Measurements from ENCODE around the gene PHLPP1. TPM values are rescaled to one million over a fixed set of nuclear protein-coding genes. Genes with fewer than 3 reads are reported as not detected.

Gene PHLPP1
- total RNA-seq (10 to 100 TPM; 13.5 to 14.8 TPM), polyA plus RNA-seq (0.93 TPM)

- Histone ChIP-seq H3K27ac (ENCODE audit: low read depth, low read length) (peak within 1 kb of the TSS; percentile 77), H3K36me3 (ENCODE audit: insufficient read depth, low read length) (no peaks in the 10 kb centered on the region), H3K4me3 (ENCODE audit: low read length) (peak within 1 kb of the TSS; percentile 92), H3K9me3 (ENCODE audit: low read length) (no peaks in the 10 kb centered on the region), H3K4me1 (ENCODE audit: insufficient read depth, low read length) (peaks cover 17% of the 10 kb centered on the region), H3K27me3 (ENCODE audit: insufficient read depth, low read length, poor library complexity, severe bottlenecking) (no peaks in the 10 kb centered on the region)
- ChIA-PET CTCF (interaction anchor here (0.9 to 3.0 kb wide), 15 partner anchors 12 to 651 kb away, joined by 3 to 45 read pairs (median 3); no protein-coding TSS in a partner anchor), POLR2A (interaction anchor here (0.6 to 1.7 kb wide), 5 partner anchors 193 to 707 kb away, joined by 3 to 14 read pairs (median 4); partner anchors contain the start of genes VPS4B and ZCCHC2)
- Mint-ChIP-seq H3K27ac (peak within 1 kb of the TSS; percentile 90 to 100 (median 98)), H3K9me3 (no peaks in the 10 kb centered on the region), H3K36me3 (peaks cover 0 to 6% (median 0%) of the 10 kb centered on the region in 3 donors), H3K27me3 (no peaks in the 10 kb centered on the region), H3K4me1 (peaks cover 35 to 42% (median 42%) of the 10 kb centered on the region in 3 donors), H3K4me3 (peak within 1 kb of the TSS; percentile 92 to 99 (median 95))
- DNase-seq = no peak
Measured at GRCh38 chr18:62715436-62715758, at the start of gene PHLPP1. PHLPP1 (plus strand) TSS chr18:62715541; CDS start chr18:62715684, 143 bp downstream.

GRCh38 chr18:62669225-62669624 lies 46.1 kb upstream of the PHLPP1 start:
- Histone ChIP-seq H3K36me3 (ENCODE audit: insufficient read depth, low read length) (no peaks in the 10 kb centered on the region), H3K4me1 (ENCODE audit: insufficient read depth, low read length) (no peaks in the 10 kb centered on the region), H3K27ac (ENCODE audit: low read depth, low read length) (no peak overlapping the region), H3K27me3 (ENCODE audit: insufficient read depth, low read length, poor library complexity, severe bottlenecking) (no peaks in the 10 kb centered on the region), H3K4me3 (ENCODE audit: low read length) (no peak overlapping the region), H3K9me3 (ENCODE audit: low read length) (no peaks in the 10 kb centered on the region)
- DNase-seq = no peak
- no peaks in the 10 kb centered on the region for H3K4me1 Mint-ChIP-seq
- H3K27me3 Mint-ChIP-seq = peaks cover 0 to 1% of the 10 kb centered on the region in 2 donors
- ChIA-PET CTCF (no interaction called here), POLR2A (no interaction called here)
- H3K4me3 Mint-ChIP-seq = no peak overlapping the region
- peaks cover 6 to 18% (median 13%) of the 10 kb centered on the region in 5 donors for H3K9me3 Mint-ChIP-seq
- peaks cover 0 to 4% (median 0%) of the 10 kb centered on the region in 3 donors for H3K36me3 Mint-ChIP-seq
- no peak overlapping the region for H3K27ac Mint-ChIP-seq

- H3K27me3 ChIP-seq (ENCODE audit: insufficient read depth, low read length, poor library complexity, severe bottlenecking) = no peaks in the 10 kb centered on the region
- CTCF ChIA-PET = no interaction called here
- no peak for DNase-seq
Measured at GRCh38 chr18:62670573-62670972, 44.8 kb upstream of the PHLPP1 start.

GRCh38 chr18:62672600-62672999 lies 42.7 kb upstream of the PHLPP1 start:
- no peaks in the 10 kb centered on the region for H3K9me3 ChIP-seq (ENCODE audit: low read length)
- Mint-ChIP-seq H3K27ac (no peak overlapping the region), H3K27me3 (peaks cover 0 to 4% of the 10 kb centered on the region in 2 donors), H3K9me3 (peaks cover 6 to 22% (median 18%) of the 10 kb centered on the region in 5 donors), H3K36me3 (peaks cover 0 to 18% (median 0%) of the 10 kb centered on the region in 3 donors), H3K4me3 (no peak overlapping the region), H3K4me1 (no peaks in the 10 kb centered on the region)
- no peak overlapping the region for H3K4me3 ChIP-seq (ENCODE audit: low read length)
- no peaks in the 10 kb centered on the region for H3K27me3 ChIP-seq (ENCODE audit: insufficient read depth, low read length, poor library complexity, severe bottlenecking)
- DNase-seq = no peak
- H3K27ac ChIP-seq (ENCODE audit: low read depth, low read length) = no peak overlapping the region
- no peaks in the 10 kb centered on the region for H3K4me1 ChIP-seq (ENCODE audit: insufficient read depth, low read length)
- ChIA-PET CTCF (no interaction called here), POLR2A (no interaction called here)
- no peaks in the 10 kb centered on the region for H3K36me3 ChIP-seq (ENCODE audit: insufficient read depth, low read length)

More at GRCh38 chr18:62670573-62670972, 44.8 kb upstream of the PHLPP1 start:
- Mint-ChIP-seq H3K27me3 (peaks cover 0 to 1% of the 10 kb centered on the region in 2 donors), H3K36me3 (peaks cover 0 to 14% (median 0%) of the 10 kb centered on the region in 3 donors), H3K4me1 (no peaks in the 10 kb centered on the region), H3K27ac (no peak overlapping the region), H3K9me3 (peaks cover 6 to 20% (median 17%) of the 10 kb centered on the region in 5 donors), H3K4me3 (no peak overlapping the region)
- Histone ChIP-seq H3K27ac (ENCODE audit: low read depth, low read length) (no peak overlapping the region), H3K36me3 (ENCODE audit: insufficient read depth, low read length) (no peaks in the 10 kb centered on the region), H3K4me3 (ENCODE audit: low read length) (no peak overlapping the region), H3K9me3 (ENCODE audit: low read length) (no peaks in the 10 kb centered on the region), H3K4me1 (ENCODE audit: insufficient read depth, low read length) (no peaks in the 10 kb centered on the region)
- POLR2A ChIA-PET = no interaction called here

GRCh38 chr18:62678847-62679485 lies 36.4 kb upstream of the PHLPP1 start:
- Histone ChIP-seq H3K27ac (ENCODE audit: low read depth, low read length) (no peak overlapping the region), H3K9me3 (ENCODE audit: low read length) (no peaks in the 10 kb centered on the region), H3K36me3 (ENCODE audit: insufficient read depth, low read length) (no peaks in the 10 kb centered on the region), H3K27me3 (ENCODE audit: insufficient read depth, low read length, poor library complexity, severe bottlenecking) (no peaks in the 10 kb centered on the region), H3K4me1 (ENCODE audit: insufficient read depth, low read length) (no peaks in the 10 kb centered on the region), H3K4me3 (ENCODE audit: low read length) (no peak overlapping the region)
- H3K36me3 Mint-ChIP-seq = peaks cover 0 to 13% (median 0%) of the 10 kb centered on the region in 3 donors
- ChIA-PET POLR2A (no interaction called here), CTCF (no interaction called here)
- H3K4me1 Mint-ChIP-seq = no peaks in the 10 kb centered on the region
- peaks cover 5 to 13% of the 10 kb centered on the region in 2 donors for H3K27me3 Mint-ChIP-seq
- no peak for DNase-seq
- no peak overlapping the region for H3K27ac Mint-ChIP-seq
- no peak overlapping the region for H3K4me3 Mint-ChIP-seq
- peaks cover 0 to 7% (median 3%) of the 10 kb centered on the region in 5 donors for H3K9me3 Mint-ChIP-seq

- Histone ChIP-seq H3K27ac (ENCODE audit: low read depth, low read length) (no peak overlapping the region), H3K9me3 (ENCODE audit: low read length) (no peaks in the 10 kb centered on the region), H3K36me3 (ENCODE audit: insufficient read depth, low read length) (no peaks in the 10 kb centered on the region), H3K27me3 (ENCODE audit: insufficient read depth, low read length, poor library complexity, severe bottlenecking) (no peaks in the 10 kb centered on the region), H3K4me1 (ENCODE audit: insufficient read depth, low read length) (no peaks in the 10 kb centered on the region), H3K4me3 (ENCODE audit: low read length) (no peak overlapping the region)
- Mint-ChIP-seq H3K27me3 (peaks cover 2 to 24% of the 10 kb centered on the region in 2 donors), H3K27ac (no peak overlapping the region), H3K4me3 (no peak overlapping the region), H3K36me3 (peaks cover 0 to 7% (median 0%) of the 10 kb centered on the region in 3 donors), H3K4me1 (no peaks in the 10 kb centered on the region), H3K9me3 (peaks cover 0 to 7% (median 3%) of the 10 kb centered on the region in 5 donors)
- POLR2A ChIA-PET = no interaction called here
- CTCF ChIA-PET = no interaction called here
- no peak for DNase-seq
Measured at GRCh38 chr18:62682371-62682770, 33.0 kb upstream of the PHLPP1 start.

GRCh38 chr18:62683935-62684334 lies 31.4 kb upstream of the PHLPP1 start:
- H3K4me3 Mint-ChIP-seq = no peak overlapping the region
- DNase-seq = no peak
- no peaks in the 10 kb centered on the region for H3K36me3 ChIP-seq (ENCODE audit: insufficient read depth, low read length)
- H3K27ac Mint-ChIP-seq = no peak overlapping the region
- no peaks in the 10 kb centered on the region for H3K27me3 ChIP-seq (ENCODE audit: insufficient read depth, low read length, poor library complexity, severe bottlenecking)
- H3K4me1 Mint-ChIP-seq = no peaks in the 10 kb centered on the region
- H3K36me3 Mint-ChIP-seq = peaks cover 0 to 14% (median 0%) of the 10 kb centered on the region in 3 donors
- no peak overlapping the region for H3K27ac ChIP-seq (ENCODE audit: low read depth, low read length)
- H3K4me3 ChIP-seq (ENCODE audit: low read length) = no peak overlapping the region
- H3K4me1 ChIP-seq (ENCODE audit: insufficient read depth, low read length) = no peaks in the 10 kb centered on the region
- ChIA-PET CTCF (no interaction called here), POLR2A (no interaction called here)
- peaks cover 8 to 20% (median 16%) of the 10 kb centered on the region in 5 donors for H3K9me3 Mint-ChIP-seq
- H3K9me3 ChIP-seq (ENCODE audit: low read length) = no peaks in the 10 kb centered on the region
- H3K27me3 Mint-ChIP-seq = peaks cover 5 to 24% of the 10 kb centered on the region in 2 donors

GRCh38 chr18:62688743-62689317 lies 26.5 kb upstream of the PHLPP1 start:
- Histone ChIP-seq H3K36me3 (ENCODE audit: insufficient read depth, low read length) (no peaks in the 10 kb centered on the region), H3K27ac (ENCODE audit: low read depth, low read length) (no peak overlapping the region), H3K9me3 (ENCODE audit: low read length) (no peaks in the 10 kb centered on the region), H3K27me3 (ENCODE audit: insufficient read depth, low read length, poor library complexity, severe bottlenecking) (no peaks in the 10 kb centered on the region), H3K4me1 (ENCODE audit: insufficient read depth, low read length) (no peaks in the 10 kb centered on the region), H3K4me3 (ENCODE audit: low read length) (no peak overlapping the region)
- Mint-ChIP-seq H3K27ac (no peak overlapping the region), H3K36me3 (peaks cover 0 to 38% (median 0%) of the 10 kb centered on the region in 3 donors), H3K27me3 (peaks cover 6 to 29% of the 10 kb centered on the region in 2 donors), H3K9me3 (peaks cover 20 to 41% (median 30%) of the 10 kb centered on the region in 5 donors), H3K4me1 (no peaks in the 10 kb centered on the region), H3K4me3 (no peak overlapping the region)
- POLR2A ChIA-PET = no interaction called here
- CTCF ChIA-PET = no interaction called here
- DNase-seq = no peak
